ENCODE measurements around the gene UBASH3A. TPM values are rescaled to one million over a fixed set of nuclear protein-coding genes. Genes with fewer than 3 reads are reported as not detected.

UBASH3A gene
- total RNA-seq, 3 donors from 2014 or later = 0.60 to 2.5 (median 1.8) TPM

DNA sequence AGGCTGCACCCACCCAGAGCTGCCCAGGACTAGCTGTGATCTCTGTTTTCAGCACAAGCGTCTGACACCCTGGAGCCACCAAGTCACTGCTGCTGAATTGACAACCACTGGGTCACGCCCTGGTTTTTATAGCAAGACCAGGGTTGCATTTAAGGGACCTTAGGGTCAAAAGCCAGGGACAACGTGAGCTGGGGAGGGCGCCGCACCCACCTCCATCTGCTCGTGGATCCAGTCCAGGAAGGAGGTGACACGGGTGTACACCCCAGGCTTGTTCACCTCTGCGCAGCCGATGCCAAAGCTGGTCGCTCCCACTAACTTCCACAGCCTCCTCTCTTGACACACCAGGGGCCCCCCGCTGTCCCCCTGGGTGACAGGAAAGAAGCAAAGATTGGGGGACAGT lies 28.2 kb upstream of the UBASH3A start:
- DNase-seq (peak; percentile 75 to 79 (median 77)), ATAC-seq (peak; percentile 82)
- Histone ChIP-seq H3K4me1 (ENCODE audit: low read depth) (peaks cover 4% of the 10 kb centered on the region), H3K36me3 (ENCODE audit: low read depth) (no peaks in the 10 kb centered on the region), H3K9me3 (no peaks in the 10 kb centered on the region), H3K4me3 (no peak overlapping the region)
- intact Hi-C loops (cut with DNase I, micrococcal nuclease) = no loop called here
- TF ChIP-seq, protein P1, sequence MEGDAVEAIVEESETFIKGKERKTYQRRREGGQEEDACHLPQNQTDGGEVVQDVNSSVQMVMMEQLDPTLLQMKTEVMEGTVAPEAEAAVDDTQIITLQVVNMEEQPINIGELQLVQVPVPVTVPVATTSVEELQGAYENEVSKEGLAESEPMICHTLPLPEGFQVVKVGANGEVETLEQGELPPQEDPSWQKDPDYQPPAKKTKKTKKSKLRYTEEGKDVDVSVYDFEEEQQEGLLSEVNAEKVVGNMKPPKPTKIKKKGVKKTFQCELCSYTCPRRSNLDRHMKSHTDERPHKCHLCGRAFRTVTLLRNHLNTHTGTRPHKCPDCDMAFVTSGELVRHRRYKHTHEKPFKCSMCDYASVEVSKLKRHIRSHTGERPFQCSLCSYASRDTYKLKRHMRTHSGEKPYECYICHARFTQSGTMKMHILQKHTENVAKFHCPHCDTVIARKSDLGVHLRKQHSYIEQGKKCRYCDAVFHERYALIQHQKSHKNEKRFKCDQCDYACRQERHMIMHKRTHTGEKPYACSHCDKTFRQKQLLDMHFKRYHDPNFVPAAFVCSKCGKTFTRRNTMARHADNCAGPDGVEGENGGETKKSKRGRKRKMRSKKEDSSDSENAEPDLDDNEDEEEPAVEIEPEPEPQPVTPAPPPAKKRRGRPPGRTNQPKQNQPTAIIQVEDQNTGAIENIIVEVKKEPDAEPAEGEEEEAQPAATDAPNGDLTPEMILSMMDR (IDR thresholded peaks at IDR 0.05) = no peak

DNA sequence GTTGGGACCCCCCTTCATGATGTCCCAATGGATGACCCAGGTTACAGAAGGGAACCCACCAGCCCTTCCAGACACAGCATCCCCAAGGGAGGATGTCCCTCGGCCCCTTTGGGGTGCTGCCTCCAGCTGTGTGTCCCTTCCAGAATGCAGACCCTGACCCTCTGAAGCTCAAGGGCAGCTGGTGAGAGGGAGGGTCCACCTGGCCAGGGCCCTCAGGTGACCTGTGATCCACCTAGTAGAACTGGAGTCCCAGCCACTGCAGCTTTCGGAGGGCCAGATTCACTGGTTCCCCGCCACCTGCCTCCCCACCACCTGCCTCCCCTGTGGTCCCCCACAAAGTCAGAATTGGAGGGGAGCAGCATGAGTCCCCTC lies 27.8 kb upstream of the UBASH3A start:
- no peak for DNase-seq
- TF ChIP-seq, protein P1 (IDR thresholded peaks at IDR 0.05) = no peak
- Histone ChIP-seq H3K4me1 (ENCODE audit: low read depth) (peaks cover 4% of the 10 kb centered on the region), H3K9me3 (no peaks in the 10 kb centered on the region), H3K4me3 (no peak overlapping the region), H3K36me3 (ENCODE audit: low read depth) (no peaks in the 10 kb centered on the region)
- intact Hi-C loops (cut with DNase I, micrococcal nuclease) = no loop called here
- ATAC-seq = peak; percentile 2

DNA sequence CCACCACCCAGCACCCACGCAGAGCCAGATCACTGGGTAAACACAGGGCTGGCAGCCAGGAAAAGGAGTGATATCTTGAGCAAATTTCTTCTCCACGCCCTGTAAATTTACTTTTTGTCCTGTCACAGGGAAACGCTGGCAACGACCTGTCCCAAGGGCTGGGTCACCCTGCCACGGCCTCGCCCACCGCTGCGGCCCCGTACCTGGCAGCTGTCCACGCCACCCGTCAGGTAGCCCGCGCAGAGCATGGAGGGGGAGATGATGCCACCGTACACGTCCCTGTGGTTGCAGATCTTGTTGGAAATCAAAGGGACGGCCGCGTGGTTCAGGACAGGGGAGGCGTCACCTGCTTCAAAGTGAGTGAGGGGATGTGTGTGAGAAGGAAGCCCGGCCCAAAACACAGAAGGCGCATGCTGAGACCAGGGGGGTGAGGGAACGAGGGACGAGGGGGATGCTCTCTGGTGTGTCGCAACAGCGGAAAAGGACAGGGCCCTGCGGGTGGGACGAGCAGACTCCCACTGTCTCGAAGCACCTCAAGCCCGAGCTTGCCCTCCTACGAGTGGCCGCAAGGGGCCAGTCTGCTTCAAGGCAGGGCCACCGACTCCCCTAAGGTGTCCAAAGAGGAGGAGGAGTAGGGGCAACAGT lies 27.2 kb upstream of the UBASH3A start:
- ATAC-seq (peak; percentile 64), DNase-seq (peak; percentile 64 to 74 (median 71))
- TF ChIP-seq, protein P1 (IDR thresholded peaks at IDR 0.05) = no peak
- intact Hi-C loops (cut with DNase I, micrococcal nuclease) = no loop called here
- H3K36me3 ChIP-seq (ENCODE audit: low read depth) = no peaks in the 10 kb centered on the region
- H3K4me3 ChIP-seq = no peak overlapping the region
- no peaks in the 10 kb centered on the region for H3K9me3 ChIP-seq
- H3K4me1 ChIP-seq (ENCODE audit: low read depth) = peaks cover 4% of the 10 kb centered on the region

DNA sequence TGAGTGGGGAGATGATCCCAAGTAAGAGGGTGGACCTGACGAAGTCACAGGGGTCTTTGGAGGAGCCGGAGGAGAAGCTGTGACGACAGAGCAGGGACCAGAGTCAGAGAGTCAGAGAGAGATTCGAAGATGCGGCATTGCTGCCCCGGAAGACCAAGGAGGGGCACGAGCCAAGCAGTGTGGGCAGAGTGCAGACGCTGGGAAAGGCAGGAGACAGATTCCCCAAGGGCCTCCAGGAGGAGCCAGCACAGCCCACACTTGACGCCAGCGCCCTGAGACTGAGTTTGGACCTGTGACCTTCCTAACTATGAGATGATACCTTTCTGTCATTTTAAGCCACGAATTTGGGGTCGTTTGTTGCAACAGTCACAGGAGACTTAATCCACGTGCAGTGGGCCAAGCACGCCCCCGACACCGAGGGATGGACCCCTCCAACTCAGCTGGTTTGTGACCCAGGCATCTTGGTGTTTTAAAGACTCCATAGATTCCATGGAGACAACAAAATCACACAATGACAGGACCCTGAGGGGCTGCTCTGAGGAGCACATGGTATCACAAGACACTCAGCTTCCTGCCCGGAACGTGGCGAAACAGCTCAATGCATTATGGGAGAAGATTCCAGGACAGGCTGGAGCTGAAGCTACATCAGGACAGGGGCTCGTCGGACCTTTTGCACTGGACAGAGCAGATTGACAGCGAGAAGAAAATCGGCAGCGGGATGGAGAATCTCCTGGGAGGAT lies 26.3 kb upstream of the UBASH3A start:
- Histone ChIP-seq H3K36me3 (ENCODE audit: low read depth) (no peaks in the 10 kb centered on the region), H3K4me1 (ENCODE audit: low read depth) (peaks cover 4% of the 10 kb centered on the region), H3K9me3 (no peaks in the 10 kb centered on the region), H3K4me3 (no peak overlapping the region)
- intact Hi-C loops (cut with DNase I, micrococcal nuclease) = no loop called here
- no peak for ATAC-seq
- TF ChIP-seq, protein P1 (IDR thresholded peaks at IDR 0.05) = no peak
- DNase-seq = peak in 2 of 3 donors; percentile 21 to 24

DNA sequence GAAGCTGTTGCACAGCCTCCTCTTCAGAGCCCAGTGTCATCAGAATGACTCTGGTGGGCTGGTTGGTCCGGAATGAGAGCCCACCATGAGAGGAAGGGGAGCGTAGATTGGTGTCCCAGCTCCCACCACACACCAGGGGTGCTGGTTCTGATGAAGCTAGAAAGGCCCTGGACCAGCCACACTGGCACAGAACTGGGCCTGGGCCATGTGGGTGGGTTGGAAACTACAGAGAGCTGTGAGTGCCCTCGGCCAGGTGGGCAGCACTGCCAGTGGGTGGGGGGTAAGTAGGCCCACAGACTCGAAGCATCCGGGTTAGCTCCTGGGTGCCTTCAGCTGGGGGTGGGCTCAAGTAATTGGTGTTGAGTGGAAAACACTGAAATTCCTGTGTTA lies 25.8 kb upstream of the UBASH3A start:
- intact Hi-C loops (cut with DNase I, micrococcal nuclease) = no loop called here
- TF ChIP-seq, protein P1 (IDR thresholded peaks at IDR 0.05) = no peak
- no peak for ATAC-seq
- H3K4me1 ChIP-seq (ENCODE audit: low read depth) = peaks cover 4% of the 10 kb centered on the region
- no peaks in the 10 kb centered on the region for H3K9me3 ChIP-seq
- H3K4me3 ChIP-seq = no peak overlapping the region
- no peaks in the 10 kb centered on the region for H3K36me3 ChIP-seq (ENCODE audit: low read depth)
- peak in 1 of 3 donors; percentile 26 for DNase-seq
